Measurements from ENCODE around the gene REEP6. TPM values are rescaled to one million over a fixed set of nuclear protein-coding genes. Genes with fewer than 3 reads are reported as not detected.

REEP6 gene
- total and polyA plus RNA-seq, 2 of the 8 experiments (the other 6 are each of a cell fraction or from before 2014, with no cell fraction given), result 12.6 to 20.7 TPM

- H3K4me2 ChIP-seq (ENCODE audit: insufficient read depth in 1 of 2, low read depth in 2 of 2, low read length in 2 of 2), result peak overlapping the region; percentile 11 to 69
- no peak overlapping the region for H2AK5ac ChIP-seq (ENCODE audit: low read depth, low read length)
- no peak overlapping the region for H2BK15ac ChIP-seq (ENCODE audit: low read length)
- H3K36me3 ChIP-seq (ENCODE audit: control insufficient read depth in 2 of 4, insufficient read depth in 4 of 4, low read length in 3 of 4), result peaks cover 11 to 16% (median 14%) of the 10 kb centered on the region in 4 experiments
- H3K4me3 ChIP-seq (ENCODE audit: extremely low read depth in 1 of 4, insufficient read depth in 2 of 4, low read depth in 3 of 4, low read length in 4 of 4), result peak overlapping the region; percentile 23 to 68 (median 38); a peak in 6 of 8 replicates
- H2BK20ac ChIP-seq (ENCODE audit: low read length), result no peak overlapping the region
- no peak overlapping the region for H3K18ac ChIP-seq (ENCODE audit: extremely low read depth, low read length)
- peak in 1 of 2 experiments; percentile 77 for DNase-seq (ENCODE audit: low read depth in 1 of 2, low spot score in 2 of 2)
- H3K56ac ChIP-seq (replicated peaks; ENCODE audit: insufficient read length, low read depth, low read length), result no peak overlapping the region
- H3K23me2 ChIP-seq (ENCODE audit: low read depth, low read length), result peaks cover 4% of the 10 kb centered on the region; the same call in 1 of the 2 replicates
- H3K4me1 ChIP-seq (replicated peaks in 1 of 4; ENCODE audit: control insufficient read depth in 3 of 4, insufficient read depth in 4 of 4, low read length in 3 of 4), result peaks cover 0 to 24% (median 10%) of the 10 kb centered on the region in 4 experiments; a peak in 6 of 7 replicates
- H3K23ac ChIP-seq (ENCODE audit: insufficient read length), result no peak overlapping the region
- H3K4ac ChIP-seq (replicated peaks; ENCODE audit: insufficient read length, low read depth, low read length), result no peak overlapping the region
- no peak for FAIRE-seq
- H4K8ac ChIP-seq (ENCODE audit: extremely low read depth, insufficient read depth, low read length), result no peak overlapping the region
- no peaks in the 10 kb centered on the region for H3K79me2 ChIP-seq (ENCODE audit: control insufficient read depth in 1 of 2, insufficient read depth in 2 of 2, low read length in 2 of 2)
- H4K91ac ChIP-seq (replicated peaks; ENCODE audit: insufficient read length, low read length), result no peak overlapping the region
- H3K14ac ChIP-seq (ENCODE audit: insufficient read length), result no peak overlapping the region
- H3K79me1 ChIP-seq (ENCODE audit: low read depth, low read length), result no peaks in the 10 kb centered on the region
- ChIA-PET POLR2A (ENCODE audit: partially characterized antibody) (interaction anchor here (1.0 to 7.6 kb wide), 9 partner anchors 8 to 177 kb away, joined by 3 to 109 read pairs (median 5); partner anchors contain the start of genes APC2 and CIRBP), CTCF (ENCODE audit: partially characterized antibody) (interaction anchor here (1.0 to 5.6 kb wide), 8 partner anchors 9 to 43 kb away, joined by 4 to 54 read pairs (median 6); no protein-coding TSS in a partner anchor)
- H2AFZ ChIP-seq (ENCODE audit: low read length), result no peak overlapping the region
- WGBS, 2 experiments (ENCODE audit: extremely low coverage in 1 of 2, insufficient coverage in 1 of 2, insufficient read length in 1 of 2, insufficient replicate concordance in 2 of 2, low coverage in 1 of 2, low lambda C conversion rate in 2 of 2, missing lambda C conversion rate in 1 of 2), result 7% methylated on average over 25 of the region's 99 CpGs; no CpG with 5 or more reads in 1 of the 2 experiments
- no peak overlapping the region for H4K5ac ChIP-seq (ENCODE audit: insufficient read length, low read depth, low read length)
- no peaks in the 10 kb centered on the region for H3K9me3 ChIP-seq (ENCODE audit: insufficient read depth in 2 of 2, low read depth in 1 of 2, low read length in 1 of 2)
- H2BK5ac ChIP-seq (ENCODE audit: low read depth, low read length), result no peak overlapping the region
- H2BK120ac ChIP-seq (replicated peaks; ENCODE audit: low read depth, low read length), result no peak overlapping the region
- peaks cover 33 to 49% (median 46%) of the 10 kb centered on the region in 4 experiments for H3K27me3 ChIP-seq (replicated peaks in 1 of 4; ENCODE audit: control insufficient read depth in 3 of 4, extremely low read depth in 1 of 4, insufficient read depth in 3 of 4, low read length in 3 of 4)
- H2BK12ac ChIP-seq (ENCODE audit: low read depth, low read length), result no peak overlapping the region
- no peak overlapping the region for H3K9ac ChIP-seq (replicated peaks in 1 of 4; ENCODE audit: extremely low read depth in 1 of 4, low read depth in 3 of 4, low read length in 3 of 4)
- H4K20me1 ChIP-seq (replicated peaks in 1 of 2; ENCODE audit: control insufficient read depth in 1 of 2, insufficient read depth in 2 of 2, low read length in 2 of 2), result peaks cover 16 to 18% of the 10 kb centered on the region in 2 experiments
- no peak overlapping the region for H3K27ac ChIP-seq (ENCODE audit: low read depth, low read length)
- TF ChIP-seq NRF1 (IDR thresholded peaks at IDR 0.05; ENCODE audit: low read depth, low read length) (peak; percentile 36; the same call in 1 of the 2 replicates), KDM4A (IDR thresholded peaks at IDR 0.05; ENCODE audit: low read depth, low read length, severe bottlenecking) (peak; percentile 49), SIRT6 (IDR thresholded peaks at IDR 0.05; ENCODE audit: low read length) (no peak), TCF12 (IDR thresholded peaks at IDR 0.05; ENCODE audit: low read depth, low read length) (no peak), SUZ12 (IDR thresholded peaks at IDR 0.05; ENCODE audit: low read length) (no peak), SP4 (IDR thresholded peaks at IDR 0.05; ENCODE audit: low read length) (no peak), E2F6 (IDR thresholded peaks at IDR 0.05) (no peak)
Measured at GRCh38 chr19:1445932-1446712, 44.9 kb upstream of the REEP6 start.

All from H1 (cell line).